ENCODE measurements around the gene PIP5K1C. TPM values are rescaled to one million over a fixed set of nuclear protein-coding genes. Genes with fewer than 3 reads are reported as not detected.

The PIP5K1C gene
- total RNA-seq, 6 experiments from 2014 or later, result 5.3 to 9.8 (median 7.6) TPM

- no peaks in the 10 kb centered on the region for H3K27me3 ChIP-seq
- no peaks in the 10 kb centered on the region for H3K9me3 ChIP-seq
- H3K4me1 ChIP-seq, result peaks cover 0 to 30% (median 9%) of the 10 kb centered on the region in 4 donors
- no peaks in the 10 kb centered on the region for H3K36me3 ChIP-seq
- DNase-seq (peak; percentile 93 to 96 (median 95)), ATAC-seq (peak; percentile 69 to 79 (median 76))
- peak overlapping the region in 1 of 3 donors; percentile 10 for H3K4me3 ChIP-seq
- intact Hi-C loops (cut with DNase I), result no loop called here
- TF ChIP-seq CTCF (IDR thresholded peaks at IDR 0.05) (no peak), POLR2A (IDR thresholded peaks at IDR 0.05) (no peak)
- 25% methylated on average over 11 of the region's 20 CpGs for WGBS (ENCODE audit: insufficient coverage, low coverage, low lambda C conversion rate, missing lambda C conversion rate)
- no peak overlapping the region for H3K27ac ChIP-seq
Observed at GRCh38 chr19:3710265-3710812, 10.1 kb upstream of the PIP5K1C start.

- H3K4me3 ChIP-seq, result peak within 1 kb of the TSS; percentile 62 to 75 (median 73)
- WGBS (ENCODE audit: insufficient coverage, low coverage, low lambda C conversion rate, missing lambda C conversion rate), result 0% methylated on average over 3 of the region's 24 CpGs
- peak; percentile 83 to 92 (median 88) for DNase-seq
- H3K4me1 ChIP-seq, result peaks cover 0 to 28% (median 9%) of the 10 kb centered on the region in 4 donors
- no peaks in the 10 kb centered on the region for H3K9me3 ChIP-seq
- ATAC-seq, result peak; percentile 79 to 85 (median 84)
- H3K27me3 ChIP-seq, result no peaks in the 10 kb centered on the region
- TF ChIP-seq POLR2A (IDR thresholded peaks at IDR 0.05), result peak; percentile 56
- TF ChIP-seq CTCF (IDR thresholded peaks at IDR 0.05), result no peak
- intact Hi-C loops (cut with DNase I), result loop anchor here in 1 of 2 donors (5.0 kb wide), 1 partner anchor 41 kb away; no protein-coding TSS in a partner anchor
- no peaks in the 10 kb centered on the region for H3K36me3 ChIP-seq
- peak within 1 kb of the TSS; percentile 47 to 86 (median 81) for H3K27ac ChIP-seq
Observed at GRCh38 chr19:3708207-3708931, 8.1 kb upstream of the PIP5K1C start, which contains the start of gene TJP3. Gene TJP3, plus strand, starts transcription at chr19:3708384. Its CDS starts 20,049 bp downstream, at chr19:3728433.

GRCh38 chr19:3707868-3708206, 7.6 kb upstream of the PIP5K1C start:
- Histone ChIP-seq H3K9me3 (no peaks in the 10 kb centered on the region), H3K4me3 (peak overlapping the region; percentile 62 to 75 (median 73)), H3K27me3 (no peaks in the 10 kb centered on the region), H3K36me3 (no peaks in the 10 kb centered on the region), H3K4me1 (peaks cover 0 to 23% (median 6%) of the 10 kb centered on the region in 4 donors), H3K27ac (peak overlapping the region in 2 of 3 donors; percentile 81 to 86)
- TF ChIP-seq CTCF (IDR thresholded peaks at IDR 0.05) (no peak), POLR2A (IDR thresholded peaks at IDR 0.05) (no peak)
- WGBS (ENCODE audit: insufficient coverage, low coverage, low lambda C conversion rate, missing lambda C conversion rate), result 47% methylated on average over 8 of the region's 12 CpGs
- ATAC-seq (peak in 3 of 4 donors; percentile 15 to 40 (median 21)), DNase-seq (no peak)
- intact Hi-C loops (cut with DNase I), result loop anchor here in 1 of 2 donors (5.0 kb wide), 1 partner anchor 41 kb away; no protein-coding TSS in a partner anchor

- ATAC-seq (no peak), DNase-seq (no peak)
- Histone ChIP-seq H3K4me1 (no peaks in the 10 kb centered on the region), H3K9me3 (no peaks in the 10 kb centered on the region), H3K4me3 (no peak overlapping the region), H3K27ac (no peak overlapping the region), H3K36me3 (no peaks in the 10 kb centered on the region), H3K27me3 (no peaks in the 10 kb centered on the region)
- WGBS (ENCODE audit: insufficient coverage, low coverage, low lambda C conversion rate, missing lambda C conversion rate), result 0% methylated on average over 1 of the region's 1 CpG
- TF ChIP-seq POLR2A (IDR thresholded peaks at IDR 0.05), result no peak
- TF ChIP-seq CTCF (IDR thresholded peaks at IDR 0.05), result no peak
- intact Hi-C loops (cut with DNase I), result loop anchor here in 1 of 2 donors (5.0 kb wide), 1 partner anchor 34 kb away; no protein-coding TSS in a partner anchor
Observed at GRCh38 chr19:3701200-3701599, 932 bp upstream of the PIP5K1C start.
